NCI-H748 (cell line): Measurements from ENCODE around the gene HTT.

Source experiments
- DNase-seq: peaks from one replicate; lab custom pipeline; 2025; ENCODE audit not compliant: unreplicated experiment; lab: John Stamatoyannopoulos, UW

The HTT gene

DNA sequence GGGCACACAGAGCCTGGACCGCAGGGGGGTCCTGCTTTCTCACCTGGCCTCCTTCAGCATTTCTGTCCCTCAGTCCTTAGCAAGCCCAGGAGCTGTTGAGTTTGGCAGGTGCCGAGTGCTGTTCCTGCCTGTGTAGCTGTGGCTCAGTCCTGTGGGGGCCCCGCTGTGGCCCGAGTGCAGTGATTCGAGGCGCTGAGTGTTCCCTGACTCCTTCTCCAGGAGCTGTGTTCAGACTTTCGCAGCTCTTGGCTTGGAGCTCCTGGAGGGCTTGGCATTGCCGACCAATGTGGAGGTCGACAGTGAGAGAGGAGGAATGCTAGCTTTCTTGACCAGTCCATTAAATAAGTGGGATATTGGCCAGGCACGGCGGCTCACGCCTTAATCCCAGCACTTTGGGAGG lies 124.4 kb downstream of the HTT start:
- DNase-seq: no peak

GRCh38 chr4:3199653-3200422 lies 125.4 kb downstream of the HTT start:
- no peak for DNase-seq

- DNase-seq: no peak
Measured at GRCh38 chr4:3200423-3201090, 126.1 kb downstream of the HTT start.

DNA sequence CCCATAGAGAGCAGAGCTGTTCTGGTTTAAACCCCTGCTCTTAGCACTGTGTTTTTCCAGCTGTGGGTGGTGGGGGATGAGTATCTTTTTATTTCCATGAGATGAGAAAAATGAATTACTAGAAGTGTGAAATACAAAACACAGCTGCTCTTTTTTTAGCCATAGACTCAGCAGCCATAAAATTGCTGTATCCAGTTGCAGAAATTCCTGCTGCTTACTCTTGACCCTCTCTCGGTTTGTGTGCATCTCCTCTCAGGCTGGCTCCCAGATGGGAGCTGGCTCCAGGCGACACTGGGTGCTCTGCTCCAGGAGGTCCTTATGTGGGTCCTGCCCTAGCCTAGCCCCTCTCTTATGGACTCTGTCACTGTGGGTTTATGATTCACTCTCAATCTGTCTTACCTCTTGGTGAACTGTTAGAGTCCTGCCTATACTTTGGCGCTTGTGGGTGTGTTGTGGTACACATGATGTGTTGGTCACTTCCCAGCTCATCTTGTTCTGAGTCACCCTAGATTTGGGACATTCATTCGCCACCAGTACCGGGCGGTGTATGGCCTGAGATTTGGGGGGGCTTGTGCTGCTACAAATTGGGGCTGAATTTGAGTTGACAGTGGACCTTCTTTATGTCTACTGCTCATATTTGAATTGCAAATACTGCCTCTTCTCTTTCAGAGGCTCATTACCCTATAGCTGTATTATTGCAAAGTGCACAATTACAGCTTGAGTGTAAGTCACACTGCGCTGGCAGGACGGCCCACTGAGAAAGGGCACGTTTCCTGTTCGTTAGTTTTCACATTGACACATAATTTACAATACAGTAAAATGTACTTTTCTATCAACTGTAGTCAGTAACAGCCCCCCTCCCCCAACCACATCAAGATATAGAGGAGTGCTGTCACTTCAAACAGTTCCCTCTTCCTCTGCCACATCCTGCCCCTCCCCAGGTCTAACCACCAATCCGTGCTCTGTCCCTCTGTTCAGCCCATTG lies 127.5 kb downstream of the HTT start:
- DNase-seq: no peak

DNA sequence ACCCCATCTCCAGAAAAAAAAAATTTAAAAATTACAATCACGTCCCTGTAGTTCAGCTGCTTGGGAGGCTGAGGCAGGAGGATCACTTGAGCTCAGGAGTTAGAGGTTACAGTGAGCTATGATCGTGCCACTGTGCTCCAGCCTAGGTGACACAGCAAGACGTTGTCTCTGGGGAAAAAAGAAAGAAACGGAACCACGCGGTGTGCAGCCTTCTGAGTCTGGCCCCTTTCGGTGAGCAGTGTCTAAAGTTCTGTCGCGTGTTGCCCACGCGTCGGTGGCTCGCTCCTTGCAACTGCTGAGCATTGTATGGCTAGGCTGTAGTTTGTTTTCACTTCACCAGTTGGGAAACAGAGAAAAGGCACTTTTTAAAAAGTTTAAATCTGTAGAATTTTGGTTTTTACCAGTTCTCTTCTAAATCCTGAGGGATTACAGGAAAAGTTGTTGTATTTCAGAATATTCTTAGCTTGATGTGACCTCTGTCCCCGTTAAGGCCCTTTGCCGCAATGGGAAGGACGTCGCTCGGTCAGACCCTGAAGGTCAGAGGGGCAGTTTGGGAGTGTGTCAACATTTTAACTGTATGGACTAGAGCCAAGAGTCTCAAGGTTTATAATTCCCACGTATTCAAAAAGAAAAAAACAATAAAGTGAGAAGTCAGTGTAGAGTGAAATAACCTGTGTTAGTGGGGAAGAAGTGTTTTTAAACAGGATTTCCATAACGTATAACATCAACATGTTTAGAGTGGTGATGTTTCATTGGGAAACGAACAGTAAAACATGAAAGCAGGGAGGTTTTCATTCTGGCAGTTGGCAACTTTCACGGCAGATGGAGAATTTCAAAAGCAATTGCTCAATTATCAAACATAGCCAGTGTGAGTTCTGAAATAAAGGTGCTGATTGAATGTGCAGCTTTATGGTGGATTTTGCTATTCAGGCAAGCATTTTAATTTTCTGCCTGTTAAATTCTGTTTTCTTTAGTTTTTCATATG lies 128.6 kb downstream of the HTT start:
- no peak for DNase-seq

DNA sequence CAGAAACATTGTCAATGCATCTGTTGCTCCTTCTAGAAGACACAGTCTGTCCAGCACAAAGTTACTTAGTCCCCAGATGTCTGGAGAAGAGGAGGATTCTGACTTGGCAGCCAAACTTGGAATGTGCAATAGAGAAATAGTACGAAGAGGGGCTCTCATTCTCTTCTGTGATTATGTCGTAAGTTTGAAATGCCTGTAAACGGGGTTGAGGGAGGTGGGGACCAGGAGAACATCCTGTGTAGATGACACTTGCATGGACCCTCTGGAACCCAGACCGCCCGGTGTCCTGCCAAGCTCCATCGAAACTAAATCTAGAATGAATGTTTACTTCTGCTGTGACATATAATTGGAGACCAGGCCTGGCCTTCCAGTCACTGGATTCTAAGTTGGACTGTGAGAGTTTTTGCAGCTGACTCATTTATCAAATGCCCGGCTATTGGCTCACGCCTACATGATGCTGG lies 129.5 kb downstream of the HTT start:
- DNase-seq: no peak

DNA sequence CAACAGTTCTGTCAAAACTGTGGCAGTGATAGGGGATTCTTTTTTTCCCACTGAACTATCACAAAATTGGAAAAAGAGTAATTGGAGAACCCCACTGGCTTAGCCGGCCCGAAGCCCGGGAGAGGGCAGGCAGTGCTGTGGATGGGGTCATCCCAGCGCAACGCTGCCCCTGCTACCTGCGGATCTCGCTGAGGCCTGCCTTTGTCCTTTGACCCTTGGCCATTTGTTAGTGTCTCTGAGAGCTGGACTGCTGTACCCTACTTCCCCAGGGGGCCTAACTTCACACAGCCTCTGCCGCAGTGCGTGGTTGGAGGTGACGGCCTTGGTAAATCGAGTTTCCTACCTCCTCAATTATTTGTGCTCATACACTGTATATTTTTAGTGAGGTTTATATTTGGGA lies 131.5 kb downstream of the HTT start:
- no peak for DNase-seq

GRCh38 chr4:3206439-3207100 lies 132.1 kb downstream of the HTT start:
- no peak for DNase-seq

- DNase-seq: no peak
Measured at GRCh38 chr4:3207531-3208037, 133.1 kb downstream of the HTT start.

- DNase-seq: no peak
Measured at GRCh38 chr4:3208826-3209225, 134.3 kb downstream of the HTT start.

- no peak for DNase-seq
Measured at GRCh38 chr4:3209551-3210325, 135.3 kb downstream of the HTT start.

GRCh38 chr4:3210467-3210866 lies 136.0 kb downstream of the HTT start:
- no peak for DNase-seq

- no peak for DNase-seq
Measured at GRCh38 chr4:3211866-3212265, 137.4 kb downstream of the HTT start.

DNA sequence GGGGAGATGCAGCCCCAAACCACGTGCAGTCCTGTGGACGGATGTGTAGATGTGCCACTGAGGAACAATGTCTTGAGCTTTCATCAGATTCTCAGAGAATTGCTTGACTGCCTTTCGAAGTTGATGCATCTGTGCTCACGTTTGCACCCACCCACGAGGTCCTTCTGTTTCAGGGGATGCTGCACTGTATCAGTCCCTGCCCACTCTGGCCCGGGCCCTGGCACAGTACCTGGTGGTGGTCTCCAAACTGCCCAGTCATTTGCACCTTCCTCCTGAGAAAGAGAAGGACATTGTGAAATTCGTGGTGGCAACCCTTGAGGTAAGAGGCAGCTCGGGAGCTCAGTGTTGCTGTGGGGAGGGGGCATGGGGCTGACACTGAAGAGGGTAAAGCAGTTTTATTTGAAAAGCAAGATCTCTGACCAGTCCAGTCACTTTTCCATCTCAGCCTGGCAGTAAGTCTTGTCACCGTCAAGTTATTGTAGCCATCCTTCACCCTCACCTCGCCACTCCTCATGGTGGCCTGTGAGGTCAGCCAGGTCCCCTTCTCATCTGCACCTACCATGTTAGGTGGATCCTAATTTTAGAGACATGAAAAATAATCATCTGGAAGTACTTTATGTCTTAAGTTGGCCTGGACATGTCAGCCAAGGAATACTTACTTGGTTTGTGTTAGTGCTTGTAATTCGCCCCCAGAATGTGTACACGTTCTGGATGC lies 138.1 kb downstream of the HTT start:
- no peak for DNase-seq

DNA sequence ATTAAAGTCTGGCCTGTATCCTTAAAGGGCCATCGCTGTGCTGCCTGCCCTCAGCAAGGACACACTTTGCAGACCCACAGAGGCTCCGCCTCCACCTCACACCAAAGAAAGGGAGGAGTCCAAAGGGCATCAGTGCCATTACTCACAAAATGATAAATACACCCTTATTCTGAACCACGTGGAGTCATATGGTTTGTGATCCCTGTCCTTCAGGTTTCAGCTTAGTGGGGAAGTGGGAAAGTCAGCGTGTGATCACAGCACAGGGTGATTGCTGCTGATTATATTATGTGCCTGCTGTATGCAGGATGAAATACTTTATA lies 138.6 kb downstream of the HTT start:
- no peak for DNase-seq

DNA sequence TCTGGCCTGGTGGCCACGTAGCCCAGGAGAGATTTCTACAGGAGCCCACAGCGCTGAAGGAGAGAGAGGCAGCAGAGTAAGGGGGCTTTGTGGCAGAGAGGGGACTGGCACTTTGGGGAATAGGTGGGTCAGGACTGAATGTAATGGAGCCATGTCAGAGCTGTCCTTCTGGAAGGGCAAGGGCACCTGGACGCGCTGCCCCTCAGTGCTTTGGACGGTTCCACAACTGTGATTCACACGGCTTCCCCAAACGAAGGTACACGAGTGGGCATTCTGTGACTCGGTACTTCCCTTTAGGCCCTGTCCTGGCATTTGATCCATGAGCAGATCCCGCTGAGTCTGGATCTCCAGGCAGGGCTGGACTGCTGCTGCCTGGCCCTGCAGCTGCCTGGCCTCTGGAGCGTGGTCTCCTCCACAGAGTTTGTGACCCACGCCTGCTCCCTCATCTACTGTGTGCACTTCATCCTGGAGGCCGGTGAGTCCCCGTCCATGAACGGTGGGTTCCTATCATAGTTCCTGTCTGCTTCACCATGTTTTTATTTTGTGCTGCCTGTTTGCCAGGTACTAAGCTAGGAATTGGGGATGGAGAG lies 139.3 kb downstream of the HTT start:
- DNase-seq: no peak

DNA sequence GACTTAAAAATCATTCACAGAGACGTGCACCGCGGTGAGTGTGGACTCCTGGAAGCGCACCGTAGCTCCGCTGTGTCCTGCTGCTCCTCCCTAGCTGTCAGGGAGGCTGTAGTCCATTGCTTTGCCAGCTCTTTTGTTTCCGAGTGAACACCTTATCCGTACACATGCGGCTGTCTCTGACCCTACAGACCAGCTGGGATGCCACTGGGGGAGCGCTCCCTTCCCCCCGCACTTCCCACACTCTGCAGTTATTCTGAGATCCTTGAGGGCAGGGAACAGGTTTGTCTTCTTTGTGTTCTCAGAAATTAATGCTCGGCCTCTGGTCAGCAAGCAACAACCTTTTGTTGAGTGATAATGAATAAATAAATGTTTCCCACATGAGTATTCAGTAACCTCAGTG lies 140.8 kb downstream of the HTT start:
- no peak for DNase-seq

DNA sequence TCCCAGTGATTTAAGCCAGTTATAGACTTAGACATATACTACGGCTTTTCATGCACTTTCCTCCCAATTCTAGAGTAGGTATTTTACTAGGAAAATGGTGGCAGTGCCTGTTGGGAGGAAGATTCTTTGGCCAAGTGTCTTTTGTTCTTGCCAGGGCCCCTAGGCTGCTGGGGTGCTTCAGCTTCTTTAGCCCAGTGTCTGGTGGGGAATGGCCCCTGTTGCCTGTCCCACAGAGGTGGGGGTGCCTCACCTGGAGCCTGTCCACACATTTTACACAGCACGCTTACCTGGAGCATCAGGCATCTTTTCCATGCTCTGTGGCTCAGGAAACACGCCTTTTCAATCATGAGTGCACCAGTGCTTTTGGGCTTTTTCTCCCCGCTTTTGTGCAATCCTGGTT lies 141.3 kb downstream of the HTT start:
- DNase-seq: no peak
